Activated CD4-positive, alpha-beta T cell treated with anti-CD3 and anti-CD28 coated beads, Interleukin-10, Interleukin-2, amounts not matched to agents 100 ng/mL and 50 ng/mL, durations not matched to agents 16 hours and 8 hours (primary cell): ENCODE results near the gene ECM2.

Source experiments
- DNase-seq: peaks from one replicate; pipeline ENCODE4 v3.0.0-alpha.2; 2020

Gene ECM2

GRCh38 chr9:92527291-92527828 is 8.4 kb downstream of the ECM2 start:
- peak; percentile 22 for DNase-seq

GRCh38 chr9:92525306-92525705 is 10.5 kb downstream of the ECM2 start:
- no peak for DNase-seq

- no peak for DNase-seq
Measured at GRCh38 chr9:92524881-92525280, 10.9 kb downstream of the ECM2 start.

DNA sequence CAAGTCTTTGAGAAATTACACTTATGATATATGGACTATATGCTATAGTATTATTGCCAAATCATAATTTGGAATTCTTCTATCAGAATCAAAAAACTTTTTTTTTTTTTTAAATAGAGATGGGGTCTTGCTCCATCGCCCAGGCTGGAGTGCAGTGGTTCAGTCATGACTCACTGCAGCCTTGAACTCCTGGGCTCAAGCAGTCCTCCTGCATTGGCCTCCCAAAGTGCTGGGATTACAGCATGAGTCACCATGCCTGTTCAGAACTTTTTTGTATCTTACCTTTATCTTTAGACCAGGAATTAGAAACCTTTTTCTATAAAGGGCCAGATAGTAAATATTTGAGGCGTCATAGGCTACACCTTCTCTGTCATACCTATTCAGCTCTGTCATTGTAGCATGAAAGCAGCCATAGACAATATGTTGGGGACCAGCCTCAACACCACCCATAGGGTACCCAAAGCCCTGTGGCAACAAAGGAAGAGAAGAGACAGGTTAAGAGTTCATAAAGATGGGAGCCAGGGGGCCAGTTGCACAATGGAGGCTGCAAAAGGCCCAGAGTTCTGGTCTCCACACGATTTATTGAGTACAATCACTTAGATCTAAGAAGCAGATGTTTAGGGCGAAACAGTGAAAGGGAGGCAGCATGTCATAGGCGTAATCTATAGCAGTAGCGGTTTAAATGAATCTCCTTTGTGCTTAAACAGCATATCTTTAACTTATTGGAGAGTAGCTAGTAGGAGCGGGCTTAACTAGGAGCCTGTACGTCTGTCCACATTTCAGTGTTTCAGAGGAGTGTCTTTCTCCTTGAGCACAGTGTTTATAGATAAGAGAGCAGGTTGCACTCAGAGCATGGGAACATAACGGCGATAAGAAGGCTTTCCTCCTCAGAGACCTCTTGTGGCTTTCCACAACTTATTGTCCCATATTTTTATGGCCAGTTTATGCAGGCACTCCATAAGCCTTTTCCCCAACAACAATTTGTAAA is 12.5 kb downstream of the ECM2 start:
- no peak for DNase-seq

GRCh38 chr9:92520837-92521236 is 15.0 kb downstream of the ECM2 start:
- DNase-seq = no peak

DNA sequence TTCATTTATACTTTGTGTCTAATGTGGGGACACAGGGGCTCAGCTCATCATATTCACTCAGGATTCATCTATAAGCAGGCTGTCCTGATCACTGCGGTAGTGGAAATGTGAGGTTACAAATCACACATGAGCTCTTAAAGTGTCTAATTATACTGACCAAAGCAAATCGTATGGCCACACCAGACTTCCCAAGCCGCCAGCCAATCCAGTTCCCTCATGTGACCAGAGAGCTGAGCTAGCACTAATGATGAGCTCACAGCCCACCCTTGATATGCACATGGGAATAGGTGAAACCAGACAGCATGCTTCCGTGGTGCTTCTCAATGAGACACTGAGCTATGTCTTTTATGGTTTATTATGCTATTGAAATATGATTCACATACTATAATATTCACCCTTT is 17.6 kb downstream of the ECM2 start:
- DNase-seq = no peak

GRCh38 chr9:92517046-92517445 is 18.7 kb downstream of the ECM2 start:
- no peak for DNase-seq

DNA sequence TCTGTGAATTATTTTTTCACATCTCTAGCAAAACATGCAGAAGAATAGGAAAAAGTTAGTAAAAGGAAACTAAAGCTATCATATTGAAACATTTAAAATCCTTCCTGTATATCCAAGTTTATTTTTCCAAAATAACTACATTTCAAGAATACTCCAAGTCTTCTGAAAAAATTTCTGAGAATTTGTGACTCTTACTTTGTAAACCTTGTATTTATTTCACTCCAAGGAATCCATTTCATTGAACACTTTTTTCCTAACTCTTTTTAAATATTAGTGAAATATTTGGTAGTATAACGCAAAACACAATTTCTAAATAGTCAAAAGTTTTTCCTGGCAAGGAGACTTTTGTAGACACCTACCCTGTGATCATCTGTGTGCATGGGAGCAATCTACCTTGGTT is 19.3 kb downstream of the ECM2 start:
- DNase-seq = no peak

DNA sequence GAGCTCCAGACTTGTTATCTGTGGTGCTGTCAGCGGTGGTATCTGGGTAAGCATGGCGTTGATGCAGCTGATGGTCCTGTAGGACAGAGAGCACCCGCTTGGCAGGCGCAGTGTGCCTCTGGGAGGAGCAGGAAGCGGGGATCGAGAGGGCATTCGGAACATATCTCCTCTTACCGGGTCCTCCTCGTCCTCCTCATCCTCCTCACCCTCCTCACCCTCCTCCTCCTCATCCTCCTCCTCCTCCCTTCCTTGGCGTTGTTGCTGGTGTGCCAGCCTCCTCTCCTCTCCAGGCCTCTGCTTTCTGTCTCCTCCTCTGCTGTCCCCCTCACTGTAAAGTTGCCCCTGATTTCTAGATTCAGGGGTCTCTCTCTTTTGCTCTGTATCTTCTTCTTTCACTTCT is 21.2 kb downstream of the ECM2 start:
- no peak for DNase-seq

- no peak for DNase-seq
Measured at GRCh38 chr9:92513349-92513748, 22.4 kb downstream of the ECM2 start.

DNA sequence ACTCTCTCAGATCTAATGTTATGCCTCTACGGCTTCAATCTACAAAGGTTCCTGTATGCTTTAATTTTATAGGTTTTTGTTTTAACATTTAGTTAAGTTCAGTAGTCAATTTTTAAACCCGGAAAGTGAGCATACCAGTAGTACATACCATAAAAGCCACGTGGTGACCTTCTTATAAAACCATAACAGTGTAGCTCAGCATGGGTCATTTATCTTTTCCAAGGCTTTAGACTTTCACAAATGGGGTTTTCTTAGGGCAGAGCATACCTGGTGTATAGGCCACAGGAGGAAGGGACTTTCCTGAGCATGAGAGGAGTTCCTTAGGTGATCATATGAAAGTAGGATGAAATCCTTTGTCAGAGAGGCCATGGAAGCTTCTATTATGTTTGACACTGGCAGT is 23.2 kb downstream of the ECM2 start:
- no peak for DNase-seq

GRCh38 chr9:92510747-92511146 is 25.0 kb downstream of the ECM2 start:
- DNase-seq = no peak

DNA sequence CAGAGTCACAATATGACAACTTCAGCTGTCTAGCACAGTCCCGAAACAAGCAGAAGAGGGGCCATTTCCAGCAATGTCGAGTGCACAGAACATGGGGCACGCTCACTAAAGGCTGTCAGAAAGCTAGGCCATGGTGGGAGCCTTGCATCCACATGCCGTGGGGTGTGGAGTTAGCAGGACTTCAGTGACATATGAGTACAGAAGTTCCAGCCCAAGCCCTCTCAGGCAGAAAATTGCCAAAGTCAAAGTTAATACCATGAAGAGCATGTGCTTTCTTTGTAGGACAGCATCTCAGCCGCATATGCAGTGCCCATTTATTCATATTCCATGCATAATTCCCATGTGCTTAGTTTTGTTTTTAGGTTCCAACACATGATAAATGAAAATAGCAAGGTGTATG is 26.7 kb downstream of the ECM2 start:
- no peak for DNase-seq

- DNase-seq = no peak
Measured at GRCh38 chr9:92508018-92508820, 27.6 kb downstream of the ECM2 start.

GRCh38 chr9:92507496-92507895 is 28.3 kb downstream of the ECM2 start:
- DNase-seq = no peak

DNA sequence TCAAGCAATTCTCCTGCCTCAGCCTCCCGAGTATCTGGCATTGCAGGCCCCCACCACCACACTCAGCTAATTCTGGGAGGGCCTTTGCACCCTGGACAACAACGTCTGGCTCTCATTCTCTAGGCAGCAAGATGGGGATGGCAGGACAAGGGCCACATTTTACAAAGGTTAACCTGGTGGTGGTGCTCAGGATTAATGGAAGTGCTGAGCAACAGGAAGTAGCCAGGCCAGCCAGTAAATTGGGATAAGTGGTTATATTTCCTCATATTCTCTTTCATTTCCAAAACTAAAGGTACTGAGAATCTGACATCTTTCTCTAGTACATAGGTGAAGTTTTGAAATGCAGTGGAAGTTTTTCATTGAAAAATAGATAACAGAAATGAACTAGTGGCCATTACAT is 28.8 kb downstream of the ECM2 start:
- no peak for DNase-seq

DNA sequence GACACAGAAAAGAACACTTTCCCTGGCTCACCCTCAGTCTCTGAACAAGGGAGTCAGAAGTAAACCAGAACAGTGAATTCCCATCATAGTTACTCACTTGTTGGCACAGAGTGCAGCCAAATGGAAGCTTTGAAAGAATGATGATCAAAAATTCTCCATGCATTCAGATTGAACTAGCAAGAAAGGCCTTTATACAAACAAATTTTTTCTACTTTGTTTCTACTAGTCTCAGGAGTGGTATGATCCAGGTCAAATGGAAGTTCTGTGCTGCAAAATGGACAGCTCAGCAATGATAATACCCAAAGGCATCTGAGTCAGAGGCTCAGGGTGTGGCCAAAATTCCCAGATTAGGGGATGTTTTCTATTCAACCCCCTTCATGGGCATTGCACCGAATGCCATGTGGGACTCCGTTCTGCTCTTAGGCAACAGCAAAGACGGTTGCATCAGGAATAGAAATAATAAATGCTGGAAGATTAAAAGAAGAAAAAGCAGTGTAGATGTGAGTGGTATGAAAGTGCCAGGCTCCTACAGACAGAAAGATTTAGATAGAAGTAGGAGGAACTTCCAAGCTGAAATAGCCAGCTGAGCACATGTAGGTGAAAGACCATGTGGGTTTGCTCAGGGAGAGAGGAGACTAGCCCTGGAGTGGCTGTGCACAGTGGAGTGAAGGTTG is 29.5 kb downstream of the ECM2 start:
- DNase-seq = no peak

DNA sequence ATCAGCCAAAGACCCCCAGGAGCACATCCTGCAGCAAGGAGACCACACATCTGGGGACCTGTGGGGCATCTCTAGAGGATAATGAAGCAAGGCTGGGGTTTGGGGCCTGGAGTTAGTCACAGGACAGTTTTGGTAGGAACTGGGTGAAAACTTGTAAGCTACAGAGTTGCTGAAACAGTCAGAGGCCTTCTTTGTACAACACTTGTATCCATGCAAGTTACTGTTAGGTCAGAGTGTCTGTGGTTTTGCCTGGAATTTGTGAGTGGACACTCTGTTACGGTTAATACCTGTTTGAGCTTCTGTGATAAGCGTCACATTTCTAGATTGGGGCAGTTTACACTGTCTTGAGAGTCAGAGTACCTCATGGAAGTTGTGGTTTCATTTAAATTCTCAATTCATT is 30.9 kb downstream of the ECM2 start:
- DNase-seq = no peak

- DNase-seq = no peak
Measured at GRCh38 chr9:92503156-92503555, 32.6 kb downstream of the ECM2 start.

DNA sequence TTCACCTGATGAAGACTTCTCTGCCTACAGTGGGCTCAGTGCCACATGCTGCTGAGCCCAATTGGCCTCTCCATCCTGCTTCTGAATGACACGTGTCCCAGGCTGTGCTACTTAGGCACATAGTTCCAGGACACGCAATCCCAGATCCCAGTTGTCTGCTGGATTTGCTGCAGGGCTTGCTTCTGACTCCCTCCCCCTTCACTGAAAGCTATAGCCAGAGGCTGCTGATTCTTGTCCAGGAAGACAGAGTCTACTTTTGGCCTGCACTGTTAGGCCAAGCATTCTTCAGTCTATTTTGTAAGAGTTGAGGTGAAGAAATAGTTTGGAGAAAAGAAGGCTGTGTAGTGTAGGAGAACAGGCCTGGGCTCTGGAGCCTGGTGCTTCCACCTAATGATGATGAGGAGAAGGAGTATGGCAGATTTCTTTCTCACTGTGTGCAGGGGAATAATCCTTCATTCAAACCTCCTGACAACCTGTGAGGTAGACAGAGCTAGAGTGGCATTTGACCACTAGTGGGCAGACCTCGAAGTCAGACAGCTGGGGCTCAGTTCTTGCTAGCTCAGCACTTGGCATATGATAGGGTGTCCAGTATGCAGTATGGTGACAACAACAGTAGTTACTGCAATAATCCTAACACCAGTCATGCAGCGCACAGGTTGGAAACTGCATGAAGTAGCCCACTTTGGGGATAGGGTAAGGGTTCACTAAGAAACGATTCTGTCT is 34.0 kb downstream of the ECM2 start:
- peak; percentile 19 for DNase-seq

DNA sequence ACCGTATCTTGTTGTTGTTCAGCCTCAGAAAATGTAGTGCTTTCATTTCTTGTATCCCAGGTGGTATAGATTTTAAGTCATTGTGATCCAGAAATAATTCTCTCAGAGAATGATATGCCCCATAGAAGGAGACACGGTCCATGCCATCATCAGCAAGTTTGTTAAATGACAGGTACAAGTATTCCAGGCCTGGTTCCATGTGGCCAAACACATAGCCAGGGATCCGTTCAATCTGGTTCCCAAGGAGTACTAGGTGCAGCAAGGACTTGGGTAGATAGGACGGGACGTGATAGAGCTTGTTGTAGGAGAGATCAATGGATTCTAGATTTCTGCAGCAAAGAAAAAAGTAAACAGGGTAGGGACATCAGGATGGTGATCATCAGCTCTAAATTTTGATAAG is 35.1 kb downstream of the ECM2 start:
- no peak for DNase-seq

DNA sequence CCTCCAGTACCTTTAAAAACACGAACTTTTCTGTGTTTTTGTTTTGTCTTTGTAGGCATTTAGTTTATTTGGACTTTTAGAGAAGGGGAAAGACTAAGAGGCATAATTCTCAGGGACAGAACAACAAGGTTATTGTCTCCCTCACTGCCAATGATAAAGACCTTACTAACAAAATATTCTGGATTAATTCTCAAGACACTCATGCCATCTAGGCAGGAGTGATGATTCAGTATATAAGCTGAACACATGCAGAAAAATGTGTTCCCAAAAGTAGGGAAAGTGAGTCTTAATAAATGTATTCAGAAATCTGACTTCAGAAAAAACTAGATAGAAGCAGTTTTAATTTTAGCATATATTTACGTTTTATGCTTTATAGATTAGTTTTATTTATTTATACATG is 36.1 kb downstream of the ECM2 start:
- no peak for DNase-seq
